HG03469 (cell line): ENCODE data around the gene BCL2L12.
"Not testable (repeated sequence)": the region's sequence is repeated elsewhere in the genome, so short reads cannot be mapped to it uniquely, and the experiment has no call there.

Experiments used
- ATAC-seq: cut with Tn5 transposase; IDR thresholded peaks from one replicate; pipeline ENCODE4 v1.9.1; 2021; ENCODE audit warnings: mild to moderate bottlenecking, moderate library complexity, moderate number of reproducible peaks; ENCODE audit not compliant: unreplicated experiment

Gene BCL2L12

GRCh38 chr19:49704888-49705642, 39.3 kb downstream of the BCL2L12 start:
- no peak for ATAC-seq

- no peak for ATAC-seq
These were observed 40.2 kb downstream of the BCL2L12 start for GRCh38 chr19:49705919-49706318.

- ATAC-seq: no peak
These were observed 44.7 kb downstream of the BCL2L12 start for GRCh38 chr19:49710372-49710951.

DNA sequence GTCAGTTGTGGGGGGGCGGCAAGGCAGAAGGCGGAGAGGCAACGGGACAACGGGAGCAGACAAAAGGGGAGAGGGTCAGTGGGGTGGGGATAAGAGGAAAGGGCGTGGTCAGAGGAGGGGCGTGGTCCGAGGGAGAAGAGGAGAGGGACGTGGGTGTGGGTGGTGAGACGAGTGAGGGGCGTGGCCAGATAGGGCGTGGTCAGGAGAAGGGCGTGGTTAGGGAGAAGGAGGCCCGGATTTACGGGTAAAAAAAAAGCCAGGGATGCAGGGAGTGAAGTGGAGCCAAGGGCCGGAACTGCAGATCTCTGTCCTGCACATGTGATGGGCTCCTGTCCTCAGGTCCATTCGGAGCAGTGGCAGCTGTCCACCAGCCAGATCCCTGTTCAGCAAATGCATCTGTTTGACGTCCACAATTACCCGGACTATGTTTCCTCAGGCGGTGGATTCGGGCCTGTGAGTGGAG, 46.7 kb downstream of the BCL2L12 start:
- no peak for ATAC-seq

GRCh38 chr19:49713236-49713845, 47.6 kb downstream of the BCL2L12 start:
- no peak for ATAC-seq

- no peak for ATAC-seq
These were observed 50.4 kb downstream of the BCL2L12 start for GRCh38 chr19:49716154-49716553.

GRCh38 chr19:49718511-49718910, 52.8 kb downstream of the BCL2L12 start:
- ATAC-seq: no peak

- ATAC-seq: no peak
These were observed 53.3 kb downstream of the BCL2L12 start for GRCh38 chr19:49718991-49719390.

DNA sequence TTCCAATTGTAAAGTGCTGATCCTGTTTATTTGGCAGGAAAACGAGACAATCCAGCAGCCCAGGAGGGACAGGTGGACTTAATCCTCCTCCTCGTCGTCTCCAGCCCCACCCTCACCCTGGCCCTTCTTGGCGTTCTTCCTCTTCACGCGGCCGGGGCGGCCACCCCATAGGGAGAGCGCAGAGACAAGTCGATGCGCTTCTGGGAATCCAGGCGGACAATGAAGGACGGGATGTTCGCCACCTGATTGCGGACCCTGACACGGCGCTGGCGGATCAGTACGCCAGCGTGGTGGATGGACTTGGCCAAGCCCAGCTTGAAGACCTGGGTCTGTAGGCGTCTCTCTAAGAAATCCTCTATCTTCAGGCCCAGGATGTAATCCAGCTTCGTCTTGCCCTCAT, 53.7 kb downstream of the BCL2L12 start:
- ATAC-seq: not testable (repeated sequence)
